Calu3 (cell line): ENCODE data around the gene F8. TPM values are rescaled to one million over a fixed set of nuclear protein-coding genes. Genes with fewer than 3 reads are reported as not detected.
A peak's percentile ranks its signal among the peaks of the same experiment; 100 is the strongest.

Experiments used
- BruUV-seq: library from RNA; stranded (reverse); fragments of 400-500 nt; replicated peaks from 2 replicates; lab custom pipeline; 2021; lab: Mats Ljungman, UMichigan
- CTCF ChIA-PET: fragments of 300-600 bp; sonication (Branson Sonifier 250); formaldehyde crosslinking; loops from one replicate; lab custom pipeline; 2022; ENCODE audit warnings: antibody characterized with exemption; lab: Charles Lee
- DNase-seq: peaks from one replicate; pipeline ENCODE4 v3.0.0; 2022
- H3K27ac Mint-ChIP-seq: one replicate; pipeline ENCODE4 v1.8.0; 2022; ENCODE audit warnings: mixed read lengths; ENCODE audit not compliant: unreplicated experiment
- H3K27me3 Mint-ChIP-seq: one replicate; pipeline ENCODE4 v1.8.0; 2022; ENCODE audit warnings: mixed read lengths; ENCODE audit not compliant: unreplicated experiment
- H3K36me3 Mint-ChIP-seq: one replicate; pipeline ENCODE4 v1.8.0; 2022; ENCODE audit warnings: mild to moderate bottlenecking, moderate library complexity, mixed read lengths; ENCODE audit not compliant: insufficient read depth, unreplicated experiment
- H3K4me1 Mint-ChIP-seq: one replicate; pipeline ENCODE4 v1.8.0; 2022; ENCODE audit warnings: mild to moderate bottlenecking, low read depth, mixed read lengths; ENCODE audit not compliant: unreplicated experiment
- H3K4me3 Mint-ChIP-seq: one replicate; pipeline ENCODE4 v1.8.0; 2022; ENCODE audit warnings: mild to moderate bottlenecking, low read depth, moderate library complexity, mixed read lengths; ENCODE audit not compliant: unreplicated experiment
- H3K9me3 Mint-ChIP-seq: one replicate; pipeline ENCODE4 v1.8.0; 2022; ENCODE audit warnings: low read depth, mixed read lengths; ENCODE audit not compliant: unreplicated experiment
- CTCF ChIP-seq: fragments of 200-600 bp; IDR thresholded peaks from one replicate; pipeline ENCODE4 v1.8.0; 2022; ENCODE audit warnings: antibody characterized with exemption; ENCODE audit not compliant: unreplicated experiment
- intact Hi-C: fragments of 100-400 bp; cut with micrococcal nuclease; formaldehyde crosslinking; loops from one replicate; pipeline ENCODE4 v1.10.0; 2022; ENCODE audit not compliant: unreplicated experiment
- microRNA-seq: library from miRNA; unstranded; fragments of <30 nt; microRNA quantifications from one replicate; pipeline ENCODE4 v1.2.0, GENCODE V29; 2022
- total RNA-seq: library from RNA; stranded (reverse); gene quantifications from 2 replicates; pipeline ENCODE4 v1.2.3, GENCODE V29; 2022

Gene F8
- total RNA-seq, 1 experiment from 2014 or later, result 1.6 TPM

- TF ChIP-seq CTCF, result no peak
- Mint-ChIP-seq H3K4me3 (no peak overlapping the region), H3K36me3 (peaks cover under 1% of the 10 kb centered on the region), H3K27me3 (peaks cover 66% of the 10 kb centered on the region), H3K4me1 (peaks cover 13% of the 10 kb centered on the region), H3K27ac (no peak overlapping the region), H3K9me3 (no peaks in the 10 kb centered on the region)
- no TSS peak for BruUV-seq
- intact Hi-C loops, result no loop called here
- CTCF ChIA-PET, result interaction anchor here (1.1 kb wide), 1 partner anchor 29 kb away, joined by 3 read pairs; the partner anchor contains the start of gene DKC1
- peak; percentile 10 for DNase-seq
Observed at GRCh38 chrX:154791467-154791866, 231.1 kb downstream of the F8 start.

Small RNA genes lying within 50 kb of the gene (microRNA-seq; reads per million reads assigned to microRNA genes)
- not detected for gene MIR1184-1

Other genes with a start within 250 kb of the F8 start
- 1.3 TPM in 1 of 2 replicates, not detected in the other for gene MPP1, start 217.2 kb downstream of the F8 start, total RNA-seq
- gene SMIM9, start 188.1 kb downstream of the F8 start, total RNA-seq, result not detected in 2 replicates
- 20.8 and 24.4 TPM in 2 replicates for gene F8A1, start 136.4 kb downstream of the F8 start, total RNA-seq
- gene FUNDC2, start 4.1 kb upstream of the F8 start, total RNA-seq, result 33.5 and 45.4 TPM in 2 replicates
- gene CMC4, start 48.4 kb upstream of the F8 start, total RNA-seq, result 0.59 and 2.1 TPM in 2 replicates
- gene MTCP1, start 48.4 kb upstream of the F8 start, total RNA-seq, result 12.5 and 17.1 TPM in 2 replicates
- gene BRCC3, start 48.8 kb upstream of the F8 start, total RNA-seq, result 35.9 and 36.2 TPM in 2 replicates
- 56.3 and 58.1 TPM in 2 replicates for gene VBP1, start 193.7 kb upstream of the F8 start, total RNA-seq
- gene RAB39B, start 241.8 kb upstream of the F8 start, total RNA-seq, result 0.38 and 0.44 TPM in 2 replicates